Neuronal stem cell (in vitro differentiated cells): ENCODE results near the gene HERC2.

Source experiments
- DNase-seq: peaks from one replicate; pipeline ENCODE4 v3.0.0-alpha.2; 2013; ENCODE audit warnings: low spot score
- H2AFZ ChIP-seq: one replicate; pipeline ENCODE4 v1.6.1; 2013; ENCODE audit warnings: mild to moderate bottlenecking, low read length, inconsistent platforms
- H2AK5ac ChIP-seq: 2 replicates; pipeline ENCODE4 v1.6.1; 2013; ENCODE audit warnings: low read depth, mild to moderate bottlenecking, inconsistent platforms, low read length, moderate library complexity, mixed read lengths
- H2BK120ac ChIP-seq: 2 replicates; pipeline ENCODE4 v1.6.1; 2013; ENCODE audit warnings: low read depth, mild to moderate bottlenecking, inconsistent platforms, low read length, moderate library complexity, mixed read lengths
- H2BK12ac ChIP-seq: one replicate; pipeline ENCODE4 v1.6.1; 2013; ENCODE audit warnings: low read length, inconsistent platforms
- H2BK15ac ChIP-seq: 2 replicates; pipeline ENCODE4 v1.6.1; 2013; ENCODE audit warnings: mild to moderate bottlenecking, low read length, inconsistent platforms, mixed read lengths
- H2BK5ac ChIP-seq: one replicate; pipeline ENCODE4 v1.6.1; 2013; ENCODE audit warnings: inconsistent platforms, mild to moderate bottlenecking, low read length, moderate library complexity
- H3K14ac ChIP-seq: one replicate; pipeline ENCODE4 v1.6.1; 2013; ENCODE audit warnings: low read length, inconsistent platforms
- H3K18ac ChIP-seq: 2 replicates; pipeline ENCODE4 v1.6.1; 2013; ENCODE audit warnings: low read length, inconsistent platforms
- H3K23ac ChIP-seq: 2 replicates; pipeline ENCODE4 v1.6.1; 2013; ENCODE audit warnings: low read depth, mild to moderate bottlenecking, mixed read lengths, low read length, inconsistent platforms; ENCODE audit not compliant: poor library complexity
- H3K27ac ChIP-seq: replicated peaks from 3 replicates; pipeline ENCODE4 v1.5.1; 2013; ENCODE audit warnings: low read length, inconsistent platforms
- H3K27me3 ChIP-seq, 3 experiments: 2 replicates each; pipeline ENCODE4 v1.6.1; 2013; ENCODE audit warnings: low read length in 3 of 3, mild to moderate bottlenecking in 2 of 3, inconsistent platforms in 1 of 3, low read depth in 1 of 3, mixed read lengths in 1 of 3, moderate library complexity in 1 of 3; ENCODE audit not compliant: control insufficient read depth in 3 of 3, insufficient read depth in 3 of 3
- H3K36me3 ChIP-seq, 2 donors: replicated peaks in 1 of 2; 2 replicates each; pipeline ENCODE4 v1.6.1; 2013; ENCODE audit warnings: low read length in 2 of 2; ENCODE audit not compliant: control insufficient read depth in 2 of 2, insufficient read depth in 2 of 2
- H3K4ac ChIP-seq: 2 replicates; pipeline ENCODE4 v1.6.1; 2013; ENCODE audit warnings: inconsistent platforms, mild to moderate bottlenecking, low read length, moderate library complexity
- H3K4me1 ChIP-seq, 2 donors: 1 replicate in 1 of 2; 2 replicates in 1 of 2; pipeline ENCODE4 v1.6.1; 2013; ENCODE audit warnings: low read length in 2 of 2, low read depth in 1 of 2; ENCODE audit not compliant: control insufficient read depth in 2 of 2, insufficient read depth in 1 of 2
- H3K4me2 ChIP-seq: one replicate; pipeline ENCODE4 v1.6.1; 2013; ENCODE audit warnings: mild to moderate bottlenecking, low read length, inconsistent platforms; ENCODE audit not compliant: insufficient read depth, poor library complexity, severe bottlenecking
- H3K4me3 ChIP-seq, 2 donors: 2 replicates each; pipeline ENCODE4 v1.5.1; 2013; ENCODE audit warnings: low read length in 2 of 2, mild to moderate bottlenecking in 2 of 2, inconsistent platforms in 1 of 2, moderate library complexity in 1 of 2
- H3K79me1 ChIP-seq: one replicate; pipeline ENCODE4 v1.6.1; 2013; ENCODE audit warnings: low read depth, mild to moderate bottlenecking, inconsistent platforms, low read length, moderate library complexity
- H3K9ac ChIP-seq: one replicate; pipeline ENCODE4 v1.6.1; 2013; ENCODE audit warnings: mild to moderate bottlenecking, low read depth, low read length, inconsistent platforms; ENCODE audit not compliant: poor library complexity
- H3K9me3 ChIP-seq, 2 donors: replicated peaks in 1 of 2; 2 replicates each; pipeline versions ENCODE3 to v1.6.1; 2013; ENCODE audit warnings: low read length in 2 of 2, mild to moderate bottlenecking in 2 of 2, inconsistent platforms in 1 of 2, low read depth in 1 of 2, mixed read lengths in 1 of 2, moderate library complexity in 1 of 2; ENCODE audit not compliant: control insufficient read depth in 2 of 2, insufficient read depth in 1 of 2
- H4K8ac ChIP-seq: one replicate; pipeline ENCODE4 v1.6.1; 2013; ENCODE audit warnings: low read depth, mild to moderate bottlenecking, inconsistent platforms, low read length, moderate library complexity
- H4K91ac ChIP-seq: one replicate; pipeline ENCODE4 v1.6.1; 2013; ENCODE audit warnings: low read length, low read depth, mild to moderate bottlenecking, inconsistent platforms; ENCODE audit not compliant: poor library complexity
- WGBS, 2 donors: extraction: QIAGEN DNeasy Blood & Tissue Kit; methylation state at CpG; one replicate each; pipeline ENCODE4 v1.1.7; 2013; ENCODE audit warnings: missing lambda C conversion rate in 2 of 2, mixed read lengths in 1 of 2; ENCODE audit not compliant: insufficient read length in 2 of 2, insufficient replicate concordance in 1 of 2; ENCODE audit errors: extremely low coverage in 2 of 2; 5-methylcytosine and 5-hydroxymethylcytosine counted together

The HERC2 gene

GRCh38 chr15:28271697-28272260, 50.2 kb downstream of the HERC2 start:
- no peak overlapping the region for H2AK5ac ChIP-seq
- no peak overlapping the region for H3K27ac ChIP-seq
- no peaks in the 10 kb centered on the region for H3K27me3 ChIP-seq
- H3K9ac ChIP-seq, result no peak overlapping the region
- H3K4me2 ChIP-seq, result no peak overlapping the region
- H4K8ac ChIP-seq, result no peak overlapping the region
- H2BK15ac ChIP-seq, result no peak overlapping the region
- H3K4ac ChIP-seq, result no peak overlapping the region
- H3K18ac ChIP-seq, result no peak overlapping the region
- no peak overlapping the region for H2BK12ac ChIP-seq
- H3K36me3 ChIP-seq, result peaks cover 26 to 91% of the 10 kb centered on the region in 2 donors
- WGBS, 2 donors, result no CpG with 5 or more reads among the region's 15 CpGs
- H3K23ac ChIP-seq, result no peak overlapping the region
- no peak overlapping the region for H3K14ac ChIP-seq
- H3K79me1 ChIP-seq, result no peaks in the 10 kb centered on the region
- H2AFZ ChIP-seq, result no peak overlapping the region
- no peak overlapping the region for H4K91ac ChIP-seq
- H3K9me3 ChIP-seq, result no peaks in the 10 kb centered on the region
- H3K4me1 ChIP-seq, result peaks cover 2% of the 10 kb centered on the region in 2 donors
- no peak overlapping the region for H2BK120ac ChIP-seq
- H3K4me3 ChIP-seq, result no peak overlapping the region
- no peak overlapping the region for H2BK5ac ChIP-seq
- DNase-seq, result no peak

- Histone ChIP-seq H3K18ac (no peak overlapping the region), H3K36me3 (peaks cover 27 to 94% of the 10 kb centered on the region in 2 donors), H2BK12ac (no peak overlapping the region), H4K91ac (no peak overlapping the region), H3K4me1 (peaks cover 2% of the 10 kb centered on the region in 2 donors), H3K9me3 (no peaks in the 10 kb centered on the region), H3K9ac (no peak overlapping the region), H3K79me1 (no peaks in the 10 kb centered on the region), H2BK120ac (no peak overlapping the region), H2BK5ac (no peak overlapping the region), H2AK5ac (no peak overlapping the region), H2AFZ (no peak overlapping the region), H3K27me3 (no peaks in the 10 kb centered on the region), H2BK15ac (no peak overlapping the region), H3K4me3 (no peak overlapping the region), H4K8ac (no peak overlapping the region), H3K23ac (no peak overlapping the region), H3K4me2 (no peak overlapping the region), H3K4ac (no peak overlapping the region), H3K27ac (no peak overlapping the region), H3K14ac (no peak overlapping the region)
- WGBS, 2 donors, result no CpG with 5 or more reads among the region's 8 CpGs
- DNase-seq, result no peak
Observed at GRCh38 chr15:28269097-28269496, 52.9 kb downstream of the HERC2 start.

GRCh38 chr15:28267727-28268126, 54.3 kb downstream of the HERC2 start:
- no peak overlapping the region for H2BK15ac ChIP-seq
- H3K23ac ChIP-seq, result no peak overlapping the region
- DNase-seq, result no peak
- H2BK5ac ChIP-seq, result no peak overlapping the region
- H2BK12ac ChIP-seq, result no peak overlapping the region
- no peaks in the 10 kb centered on the region for H3K27me3 ChIP-seq
- peaks cover 29 to 96% of the 10 kb centered on the region in 2 donors for H3K36me3 ChIP-seq
- H3K9ac ChIP-seq, result no peak overlapping the region
- no peaks in the 10 kb centered on the region for H3K4me1 ChIP-seq
- no peaks in the 10 kb centered on the region for H3K9me3 ChIP-seq
- H3K18ac ChIP-seq, result no peak overlapping the region
- H3K4ac ChIP-seq, result no peak overlapping the region
- H2BK120ac ChIP-seq, result no peak overlapping the region
- H4K8ac ChIP-seq, result no peak overlapping the region
- H3K14ac ChIP-seq, result no peak overlapping the region
- H3K4me2 ChIP-seq, result no peak overlapping the region
- no peak overlapping the region for H2AK5ac ChIP-seq
- H2AFZ ChIP-seq, result no peak overlapping the region
- H3K27ac ChIP-seq, result no peak overlapping the region
- H3K4me3 ChIP-seq, result no peak overlapping the region
- no peak overlapping the region for H4K91ac ChIP-seq
- no peaks in the 10 kb centered on the region for H3K79me1 ChIP-seq

GRCh38 chr15:28265334-28266019, 56.5 kb downstream of the HERC2 start:
- WGBS, 2 donors, result no CpG with 5 or more reads among the region's 29 CpGs
- Histone ChIP-seq H3K9me3 (peaks cover 0 to 2% of the 10 kb centered on the region in 2 donors), H2BK15ac (no peak overlapping the region), H3K4me1 (peaks cover 0 to 2% of the 10 kb centered on the region in 2 donors), H4K91ac (no peak overlapping the region), H3K27me3 (no peaks in the 10 kb centered on the region), H3K36me3 (peaks cover 28 to 96% of the 10 kb centered on the region in 2 donors), H3K4me3 (no peak overlapping the region), H2BK12ac (no peak overlapping the region), H3K18ac (peak overlapping the region; percentile 62), H3K4me2 (no peak overlapping the region), H3K27ac (no peak overlapping the region), H3K4ac (no peak overlapping the region), H4K8ac (no peak overlapping the region), H2BK120ac (no peak overlapping the region), H3K79me1 (peaks cover 3% of the 10 kb centered on the region), H2BK5ac (no peak overlapping the region), H2AFZ (no peak overlapping the region), H2AK5ac (no peak overlapping the region), H3K14ac (no peak overlapping the region), H3K9ac (no peak overlapping the region), H3K23ac (peak overlapping the region; percentile 60)
- no peak for DNase-seq
